ENCODE measurements around the gene DOK7. TPM values are rescaled to one million over a fixed set of nuclear protein-coding genes. Genes with fewer than 3 reads are reported as not detected.

Gene DOK7
- total and polyA plus RNA-seq, 4 donors: 0.40 to 2.6 (median 1.6) TPM

DNA sequence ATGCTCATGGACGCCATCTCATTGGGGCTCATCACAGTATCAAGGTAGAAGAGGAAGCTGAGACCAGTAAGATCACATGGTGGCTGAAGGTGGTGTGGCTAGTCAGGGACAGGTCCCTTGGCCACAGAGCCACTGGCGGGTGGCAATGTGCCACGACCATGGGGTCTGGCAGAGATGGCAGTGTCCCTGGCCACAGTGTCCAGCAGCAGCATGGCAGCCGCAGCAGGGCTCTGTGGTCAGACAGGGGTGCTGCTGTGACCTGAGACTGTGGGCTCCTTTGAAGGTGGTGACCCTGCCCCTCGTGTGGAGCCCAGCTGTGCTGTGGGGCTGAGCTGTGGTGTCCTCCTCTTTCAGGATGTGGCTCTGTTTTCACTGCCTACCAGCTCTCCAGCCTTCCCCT lies 2.2 kb upstream of the DOK7 start:
- no peak overlapping the region for H3K27ac ChIP-seq (ENCODE audit: low read depth, low read length)
- WGBS (ENCODE audit: insufficient coverage): 93% methylated on average over 5 of the region's 5 CpGs
- no peaks in the 10 kb centered on the region for H3K9me3 ChIP-seq (ENCODE audit: control insufficient read depth, insufficient read depth, low read length)
- no peak for DNase-seq (ENCODE audit: low read depth in 4 of 6, low spot score in 6 of 6)
- peaks cover 23% of the 10 kb centered on the region for H3K27me3 ChIP-seq (ENCODE audit: control insufficient read depth, insufficient read depth, low read length)
- H3K4me1 ChIP-seq (ENCODE audit: control insufficient read depth, insufficient read depth, low read length): peaks cover 18% of the 10 kb centered on the region
- H3K36me3 ChIP-seq (ENCODE audit: control insufficient read depth, insufficient read depth, low read length): peaks cover 2% of the 10 kb centered on the region
- H3K4me3 ChIP-seq (ENCODE audit: low read depth, low read length): no peak overlapping the region

DNA sequence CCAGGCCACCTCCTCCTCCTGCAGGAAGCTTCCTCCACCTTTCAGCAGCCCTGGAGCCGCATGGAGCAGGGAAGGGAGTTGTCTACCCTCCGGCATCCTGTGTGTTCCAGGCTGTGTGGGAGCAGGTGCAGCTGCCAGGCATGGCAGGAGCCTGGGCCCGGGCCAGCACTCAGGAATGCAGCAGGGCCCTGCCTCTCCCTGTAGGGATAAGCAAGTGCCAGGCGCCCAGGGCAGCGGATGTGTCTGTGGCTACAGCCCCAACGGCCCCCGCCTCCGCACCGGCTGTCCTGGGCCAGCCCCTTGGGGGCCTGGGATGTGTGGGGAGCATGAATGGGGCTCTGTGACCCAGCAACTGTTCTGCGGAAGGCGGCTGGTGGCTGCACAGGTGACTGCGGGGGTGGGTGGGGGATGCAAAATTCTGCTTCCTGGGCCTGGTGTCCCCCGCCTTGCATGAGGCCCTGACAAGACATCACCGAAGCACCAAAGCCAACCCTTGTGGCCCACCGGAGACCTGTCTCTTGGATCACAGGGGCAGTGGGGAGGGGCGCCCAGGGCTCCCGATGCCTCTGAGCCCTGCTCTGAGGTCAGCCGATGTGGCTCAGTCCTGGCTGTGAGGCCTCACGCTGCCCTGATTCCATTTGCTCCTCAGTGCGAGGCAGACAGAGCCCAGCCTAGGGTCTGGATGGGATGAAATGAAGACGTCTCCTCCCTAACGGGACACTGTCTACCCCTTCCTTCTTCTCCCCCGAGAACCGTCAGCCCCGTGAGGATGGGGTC lies 1.4 kb upstream of the DOK7 start:
- Histone ChIP-seq H3K27me3 (ENCODE audit: control insufficient read depth, insufficient read depth, low read length) (peaks cover 23% of the 10 kb centered on the region), H3K4me1 (ENCODE audit: control insufficient read depth, insufficient read depth, low read length) (peaks cover 18% of the 10 kb centered on the region), H3K4me3 (ENCODE audit: low read depth, low read length) (no peak overlapping the region), H3K27ac (ENCODE audit: low read depth, low read length) (no peak overlapping the region), H3K36me3 (ENCODE audit: control insufficient read depth, insufficient read depth, low read length) (peaks cover 2% of the 10 kb centered on the region), H3K9me3 (ENCODE audit: control insufficient read depth, insufficient read depth, low read length) (no peaks in the 10 kb centered on the region)
- WGBS (ENCODE audit: insufficient coverage): 56% methylated on average over 20 of the region's 25 CpGs
- peak in 2 of 6 donors; percentile 57 to 69 for DNase-seq (ENCODE audit: low read depth in 4 of 6, low spot score in 6 of 6)

DNA sequence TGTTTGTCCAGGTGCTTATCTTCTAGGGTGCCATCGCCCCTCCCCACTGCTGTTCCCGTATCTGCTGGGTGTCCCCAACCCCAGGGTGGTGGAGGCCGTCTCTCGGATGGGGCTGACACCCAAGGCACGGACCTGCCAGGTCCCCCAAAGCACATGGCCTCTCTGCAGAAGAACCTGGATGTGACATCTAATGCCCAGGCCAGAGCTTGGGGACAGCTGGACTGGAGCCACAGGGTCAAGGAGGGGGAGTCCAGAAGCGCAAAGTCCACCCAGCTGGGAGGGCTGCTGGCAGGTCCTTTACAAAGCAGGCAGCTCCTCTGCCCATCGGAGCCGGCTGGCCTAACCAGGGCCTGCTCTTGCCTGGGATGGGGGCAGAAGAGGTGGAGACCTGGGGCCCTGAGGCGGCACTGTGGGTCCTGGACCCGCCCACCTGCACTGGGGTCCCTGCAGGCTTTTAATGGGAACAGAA lies 751 bp upstream of the DOK7 start:
- Histone ChIP-seq H3K36me3 (ENCODE audit: control insufficient read depth, insufficient read depth, low read length) (peaks cover 2% of the 10 kb centered on the region), H3K9me3 (ENCODE audit: control insufficient read depth, insufficient read depth, low read length) (no peaks in the 10 kb centered on the region), H3K27ac (ENCODE audit: low read depth, low read length) (no peak overlapping the region), H3K27me3 (ENCODE audit: control insufficient read depth, insufficient read depth, low read length) (peaks cover 23% of the 10 kb centered on the region), H3K4me1 (ENCODE audit: control insufficient read depth, insufficient read depth, low read length) (peaks cover 18% of the 10 kb centered on the region), H3K4me3 (ENCODE audit: low read depth, low read length) (no peak overlapping the region)
- DNase-seq (ENCODE audit: low read depth in 4 of 6, low spot score in 6 of 6): no peak
- 81% methylated on average over 9 of the region's 10 CpGs for WGBS (ENCODE audit: insufficient coverage)

DNA sequence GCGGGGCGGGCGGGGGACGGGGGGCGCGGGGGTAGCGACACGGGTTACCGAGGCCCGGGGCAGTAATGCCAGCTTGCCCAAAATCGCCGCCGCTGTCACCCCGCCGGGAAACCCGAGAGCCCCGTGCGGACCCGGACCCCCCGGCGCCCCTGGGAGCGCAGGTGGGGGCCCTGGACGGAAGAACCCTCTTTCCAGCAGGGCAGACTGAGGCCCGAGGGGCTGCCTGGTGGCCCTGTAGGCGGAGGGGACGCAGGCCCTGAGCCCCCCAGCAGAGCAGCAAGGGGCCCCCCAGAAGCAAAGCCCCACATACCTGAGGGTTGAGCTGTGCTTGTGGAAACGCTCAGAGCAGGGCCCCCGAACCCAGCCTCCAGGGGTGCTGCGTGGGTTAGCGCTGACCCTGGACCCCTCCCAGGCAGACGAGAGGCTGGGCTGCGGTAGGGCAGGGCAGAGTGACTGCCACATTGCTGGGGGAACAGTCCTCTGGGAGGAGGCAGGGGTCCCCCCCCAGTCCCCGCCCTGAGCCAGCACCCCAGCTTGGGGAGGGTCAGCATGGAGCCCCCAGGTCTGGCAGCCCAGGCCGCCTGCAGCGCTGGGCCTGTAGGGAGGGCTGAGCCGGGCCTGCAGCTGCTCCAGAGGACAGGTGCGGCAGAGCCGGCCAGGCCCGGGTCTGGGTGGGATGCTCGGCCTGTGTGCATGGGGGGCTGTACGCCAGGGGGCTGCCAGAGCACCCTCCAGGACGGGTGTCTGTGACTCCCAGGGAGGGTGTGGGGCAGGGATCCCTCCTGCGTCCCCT lies 646 bp downstream of the DOK7 start:
- peaks cover 23% of the 10 kb centered on the region for H3K27me3 ChIP-seq (ENCODE audit: control insufficient read depth, insufficient read depth, low read length)
- H3K36me3 ChIP-seq (ENCODE audit: control insufficient read depth, insufficient read depth, low read length): peaks cover 2% of the 10 kb centered on the region
- H3K4me1 ChIP-seq (ENCODE audit: control insufficient read depth, insufficient read depth, low read length): peaks cover 18% of the 10 kb centered on the region
- no peak for DNase-seq (ENCODE audit: low read depth in 4 of 6, low spot score in 6 of 6)
- H3K27ac ChIP-seq (ENCODE audit: low read depth, low read length): no peak overlapping the region
- no peaks in the 10 kb centered on the region for H3K9me3 ChIP-seq (ENCODE audit: control insufficient read depth, insufficient read depth, low read length)
- WGBS (ENCODE audit: insufficient coverage): 47% methylated on average over 42 of the region's 43 CpGs
- H3K4me3 ChIP-seq (ENCODE audit: low read depth, low read length): no peak overlapping the region

DNA sequence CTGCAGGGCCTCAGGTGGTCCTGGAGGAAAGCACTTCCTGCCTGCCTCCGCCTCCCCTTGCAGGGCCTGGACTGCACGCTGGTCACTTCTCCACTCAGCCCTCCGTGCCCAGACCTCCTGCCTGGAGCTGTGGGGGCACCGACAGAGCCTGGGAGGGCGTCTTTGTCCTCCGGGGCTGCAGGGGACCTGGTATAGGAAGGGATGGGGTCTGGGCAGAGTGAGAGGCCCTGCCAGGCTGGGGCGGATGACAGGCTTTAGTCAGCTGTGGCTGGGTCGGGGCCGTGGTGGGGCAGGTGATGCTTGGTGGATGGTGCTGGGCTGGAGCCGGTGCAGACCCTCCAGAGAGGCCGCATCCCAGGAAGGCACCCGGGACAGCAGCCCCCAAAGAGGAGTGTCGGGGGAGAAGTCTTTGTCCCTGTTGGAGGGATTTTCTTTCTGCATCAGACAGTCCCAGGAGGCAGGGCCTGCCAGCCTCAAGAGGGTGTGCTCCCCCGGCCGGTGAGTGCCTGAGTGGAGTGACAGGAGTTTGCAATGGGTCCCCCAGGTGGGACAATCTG lies 1.3 kb downstream of the DOK7 start:
- no peak for DNase-seq (ENCODE audit: low read depth in 4 of 6, low spot score in 6 of 6)
- Histone ChIP-seq H3K36me3 (ENCODE audit: control insufficient read depth, insufficient read depth, low read length) (peaks cover 2% of the 10 kb centered on the region), H3K4me3 (ENCODE audit: low read depth, low read length) (no peak overlapping the region), H3K27ac (ENCODE audit: low read depth, low read length) (no peak overlapping the region), H3K9me3 (ENCODE audit: control insufficient read depth, insufficient read depth, low read length) (no peaks in the 10 kb centered on the region), H3K27me3 (ENCODE audit: control insufficient read depth, insufficient read depth, low read length) (peaks cover 23% of the 10 kb centered on the region), H3K4me1 (ENCODE audit: control insufficient read depth, insufficient read depth, low read length) (peaks cover 18% of the 10 kb centered on the region)
- 86% methylated on average over 13 of the region's 15 CpGs for WGBS (ENCODE audit: insufficient coverage)

DNA sequence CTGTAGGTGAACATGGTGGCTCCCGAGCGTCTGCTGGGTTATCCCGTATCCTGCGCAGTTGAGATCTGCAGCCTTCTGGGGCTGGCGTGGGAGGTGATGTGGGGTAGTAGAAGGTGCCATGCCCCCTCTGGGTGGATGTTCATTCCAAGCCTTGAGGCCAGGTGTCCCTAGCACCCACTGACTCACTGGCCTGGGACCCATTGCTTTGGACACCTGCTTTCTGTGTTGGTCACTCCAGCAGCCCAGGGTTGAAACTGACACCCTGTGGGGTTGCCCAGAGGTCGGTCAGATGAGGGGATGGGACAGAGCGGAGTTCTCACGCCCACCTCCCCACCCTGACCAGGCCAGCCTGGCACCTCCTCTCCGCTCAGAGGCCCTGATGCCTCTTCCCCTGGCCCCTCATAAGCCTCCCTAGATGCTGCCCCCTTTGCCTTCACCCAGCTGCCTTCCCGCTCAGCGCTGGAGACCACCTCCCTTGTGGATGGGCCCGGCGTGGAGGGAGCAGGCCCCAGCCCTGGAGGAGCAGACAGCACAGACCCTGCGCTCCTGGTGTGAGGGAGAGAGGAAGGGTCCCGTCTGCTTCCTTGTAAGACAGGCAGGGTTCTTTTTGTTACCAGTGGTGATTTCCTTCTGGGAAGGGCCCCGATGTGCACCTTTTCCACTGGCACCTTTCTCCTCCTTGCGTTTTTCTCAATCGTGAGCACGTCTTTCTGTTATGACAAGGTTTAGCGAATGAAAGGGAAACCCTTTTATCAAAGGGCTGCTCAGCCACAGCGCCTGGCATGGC lies 2.0 kb downstream of the DOK7 start:
- H3K36me3 ChIP-seq (ENCODE audit: control insufficient read depth, insufficient read depth, low read length): peaks cover 2% of the 10 kb centered on the region
- DNase-seq (ENCODE audit: low read depth in 4 of 6, low spot score in 6 of 6): no peak
- H3K27ac ChIP-seq (ENCODE audit: low read depth, low read length): no peak overlapping the region
- 95% methylated on average over 14 of the region's 21 CpGs for WGBS (ENCODE audit: insufficient coverage)
- H3K9me3 ChIP-seq (ENCODE audit: control insufficient read depth, insufficient read depth, low read length): no peaks in the 10 kb centered on the region
- H3K27me3 ChIP-seq (ENCODE audit: control insufficient read depth, insufficient read depth, low read length): peaks cover 23% of the 10 kb centered on the region
- no peak overlapping the region for H3K4me3 ChIP-seq (ENCODE audit: low read depth, low read length)
- peaks cover 18% of the 10 kb centered on the region for H3K4me1 ChIP-seq (ENCODE audit: control insufficient read depth, insufficient read depth, low read length)

DNA sequence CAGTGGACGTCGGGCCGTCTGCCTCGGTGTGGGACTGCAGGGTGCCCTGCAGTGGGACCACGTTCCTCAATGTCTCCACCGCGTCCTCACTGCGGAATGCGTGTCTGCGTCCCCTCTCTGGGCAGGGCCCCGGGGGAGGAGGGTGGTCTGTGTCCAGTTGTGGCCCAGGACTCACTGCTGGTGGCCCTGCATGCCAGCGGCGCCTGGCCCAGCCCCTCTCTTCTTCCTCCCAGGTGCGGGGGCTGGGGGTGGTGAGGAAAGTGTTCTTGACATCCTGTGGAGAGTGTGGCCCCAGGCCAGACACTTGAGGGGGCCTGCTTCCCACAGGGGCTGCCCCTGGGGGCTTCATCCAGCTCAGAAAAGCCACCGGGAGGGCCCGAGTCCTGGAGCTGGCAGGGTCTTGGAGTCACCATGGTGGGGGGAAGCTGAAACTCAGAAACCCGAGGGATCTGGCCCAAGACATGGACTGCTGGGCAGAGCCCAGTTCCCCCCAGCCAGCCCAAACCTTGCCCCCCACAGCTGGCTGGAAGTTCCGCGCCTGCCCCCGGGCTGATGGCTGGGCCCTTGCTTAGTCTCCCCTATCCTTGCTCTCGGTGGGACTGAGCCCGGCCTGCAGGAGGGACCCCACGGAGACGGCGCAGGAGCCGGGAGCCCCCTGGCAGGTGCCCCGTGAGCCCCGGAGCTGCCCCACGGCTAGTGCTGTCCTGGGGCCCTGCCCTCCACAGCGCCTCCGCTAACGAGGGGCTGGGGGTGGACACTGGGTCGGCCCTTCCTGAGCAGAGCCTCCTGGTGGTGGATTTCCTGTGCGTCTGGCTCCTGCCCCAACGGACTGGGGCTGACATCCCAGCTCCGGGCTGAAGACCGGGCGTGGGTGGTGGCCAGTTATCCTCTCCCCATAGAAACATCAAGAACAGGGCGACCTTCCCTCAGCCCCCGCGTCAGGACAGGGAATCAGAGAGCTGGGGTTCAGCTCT lies 2.9 kb downstream of the DOK7 start:
- no peaks in the 10 kb centered on the region for H3K9me3 ChIP-seq (ENCODE audit: control insufficient read depth, insufficient read depth, low read length)
- WGBS (ENCODE audit: insufficient coverage): 71% methylated on average over 35 of the region's 41 CpGs
- DNase-seq (ENCODE audit: low read depth in 4 of 6, low spot score in 6 of 6): no peak
- H3K4me3 ChIP-seq (ENCODE audit: low read depth, low read length): no peak overlapping the region
- H3K4me1 ChIP-seq (ENCODE audit: control insufficient read depth, insufficient read depth, low read length): peaks cover 21% of the 10 kb centered on the region
- H3K27ac ChIP-seq (ENCODE audit: low read depth, low read length): no peak overlapping the region
- peaks cover 2% of the 10 kb centered on the region for H3K36me3 ChIP-seq (ENCODE audit: control insufficient read depth, insufficient read depth, low read length)
- peaks cover 23% of the 10 kb centered on the region for H3K27me3 ChIP-seq (ENCODE audit: control insufficient read depth, insufficient read depth, low read length)

DNA sequence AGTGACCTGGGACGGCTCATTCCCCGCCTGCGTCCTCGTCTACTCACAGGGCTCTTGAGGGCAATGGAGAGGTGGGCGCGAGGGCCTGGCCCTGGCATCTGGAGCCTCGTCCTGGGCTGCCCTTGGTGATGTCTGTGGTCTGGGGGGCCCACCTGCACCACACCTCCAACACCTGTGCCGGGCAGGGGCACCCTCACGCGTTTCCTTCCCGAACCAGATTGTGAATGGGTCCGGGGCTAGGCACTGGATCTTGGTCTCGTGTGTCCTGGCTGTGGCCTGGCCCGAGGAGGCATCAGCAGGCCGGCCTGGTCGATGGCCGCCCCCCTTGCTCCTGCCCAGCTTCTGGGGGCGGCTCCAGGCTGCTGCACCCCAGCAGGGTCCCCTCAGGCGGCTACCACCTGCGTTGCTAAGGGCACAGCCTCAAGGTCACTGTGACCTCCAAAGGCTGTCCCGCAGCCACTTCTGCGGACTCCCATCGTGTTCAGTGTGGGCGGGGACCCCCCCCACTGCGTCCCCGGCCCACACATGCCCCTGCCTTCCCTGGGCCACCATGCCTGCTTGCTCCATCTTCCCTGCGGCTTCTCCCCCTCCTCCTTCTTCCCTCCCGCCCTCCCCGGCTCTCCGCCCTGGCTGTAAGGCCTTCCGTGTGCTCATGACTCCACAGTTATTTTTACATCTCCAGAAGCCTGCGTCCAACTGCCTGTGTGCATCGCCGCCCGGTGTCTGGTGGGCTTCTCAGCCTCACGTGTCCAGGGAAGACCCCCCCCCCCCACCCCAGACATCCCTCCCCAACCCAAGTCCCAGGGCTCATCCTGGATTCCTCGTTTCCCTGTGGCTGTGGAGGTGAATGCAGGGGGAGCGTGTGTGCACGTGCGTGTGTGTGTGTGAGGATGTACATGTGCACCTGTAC lies 3.8 kb downstream of the DOK7 start:
- H3K4me3 ChIP-seq (ENCODE audit: low read depth, low read length): no peak overlapping the region
- DNase-seq (ENCODE audit: low read depth in 4 of 6, low spot score in 6 of 6): no peak
- peaks cover 23% of the 10 kb centered on the region for H3K27me3 ChIP-seq (ENCODE audit: control insufficient read depth, insufficient read depth, low read length)
- H3K27ac ChIP-seq (ENCODE audit: low read depth, low read length): no peak overlapping the region
- 77% methylated on average over 31 of the region's 40 CpGs for WGBS (ENCODE audit: insufficient coverage)
- H3K4me1 ChIP-seq (ENCODE audit: control insufficient read depth, insufficient read depth, low read length): peaks cover 12% of the 10 kb centered on the region
- H3K36me3 ChIP-seq (ENCODE audit: control insufficient read depth, insufficient read depth, low read length): peaks cover 2% of the 10 kb centered on the region
- H3K9me3 ChIP-seq (ENCODE audit: control insufficient read depth, insufficient read depth, low read length): no peaks in the 10 kb centered on the region
